Activated CD8-positive, alpha-beta T cell treated with anti-CD3 and anti-CD28 coated beads for 36 hours (primary cell): ENCODE results near the gene NRROS. TPM values are rescaled to one million over a fixed set of nuclear protein-coding genes. Genes with fewer than 3 reads are reported as not detected.

Experiments
- ATAC-seq: fragments of 200-7000 bp; cut with Tn5 transposase; one replicate; pipeline ENCODE4 v1.10.0; 2021; ENCODE audit warnings: mild to moderate bottlenecking, moderate library complexity
- CTCF ChIA-PET: fragments of 350-600 bp; sonication (Branson Sonifier 250); formaldehyde crosslinking; loops from one replicate; lab custom pipeline; 2021; ENCODE audit warnings: antibody characterized with exemption; lab: Charles Lee
- POLR2A ChIA-PET: fragments of 350-600 bp; sonication (Branson Sonifier 250); formaldehyde crosslinking; loops from one replicate; lab custom pipeline; 2021; ENCODE audit warnings: antibody characterized with exemption; lab: Charles Lee
- DNase-seq: peaks from one replicate; pipeline ENCODE4 v3.0.0-alpha.2; 2020
- H3K27ac Mint-ChIP-seq: one replicate; pipeline ENCODE4 v1.8.0; 2021; ENCODE audit warnings: mild to moderate bottlenecking, mixed read lengths
- H3K27me3 Mint-ChIP-seq: one replicate; pipeline ENCODE4 v1.8.0; 2021; ENCODE audit warnings: mixed read lengths
- H3K36me3 Mint-ChIP-seq: one replicate; pipeline ENCODE4 v1.8.0; 2021; ENCODE audit warnings: low read depth, mixed read lengths
- H3K4me1 Mint-ChIP-seq: one replicate; pipeline ENCODE4 v1.8.0; 2021; ENCODE audit warnings: low read depth, mixed read lengths
- H3K4me3 Mint-ChIP-seq: one replicate; pipeline ENCODE4 v1.8.0; 2021; ENCODE audit warnings: mild to moderate bottlenecking, moderate library complexity, mixed read lengths
- H3K9me3 Mint-ChIP-seq: one replicate; pipeline ENCODE4 v1.8.0; 2021; ENCODE audit warnings: mixed read lengths
- intact Hi-C: fragments of 100-400 bp; cut with micrococcal nuclease; formaldehyde crosslinking; loops from one replicate; pipeline ENCODE4 v1.10.0; 2022
- total RNA-seq, 2 experiments: library from RNA; stranded (reverse); gene quantifications; one replicate each; pipeline ENCODE4 v1.2.3, GENCODE V29; 2021
- TF ChIP-seq, protein P1 (sequence below): fragments of 200-600 bp; IDR thresholded peaks from one replicate; pipeline ENCODE4 v1.8.0; 2022; ENCODE audit warnings: antibody characterized with exemption, mild to moderate bottlenecking

The NRROS gene
- total RNA-seq, 2 experiments from 2014 or later, result 24.2 to 26.5 TPM

DNA sequence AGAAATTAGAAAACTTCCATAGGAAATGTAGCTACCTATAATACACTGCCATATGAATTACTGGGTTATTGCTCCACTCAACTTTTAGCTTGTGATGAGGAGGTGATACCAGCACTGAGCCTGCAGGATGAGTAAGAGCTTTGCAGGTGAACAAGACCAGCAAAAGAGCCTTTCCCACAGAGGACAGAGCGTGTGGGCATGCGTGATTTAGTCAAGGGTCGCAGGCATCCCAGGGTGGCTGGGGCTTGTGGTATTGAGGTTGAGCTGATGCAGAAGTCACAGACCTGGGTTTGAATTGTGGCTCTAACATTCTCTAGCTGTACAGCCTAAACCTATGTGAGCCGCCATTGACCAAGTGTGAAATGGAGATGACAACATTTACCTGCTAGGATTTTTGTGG lies 5.6 kb downstream of the NRROS start:
- TF ChIP-seq, protein P1, sequence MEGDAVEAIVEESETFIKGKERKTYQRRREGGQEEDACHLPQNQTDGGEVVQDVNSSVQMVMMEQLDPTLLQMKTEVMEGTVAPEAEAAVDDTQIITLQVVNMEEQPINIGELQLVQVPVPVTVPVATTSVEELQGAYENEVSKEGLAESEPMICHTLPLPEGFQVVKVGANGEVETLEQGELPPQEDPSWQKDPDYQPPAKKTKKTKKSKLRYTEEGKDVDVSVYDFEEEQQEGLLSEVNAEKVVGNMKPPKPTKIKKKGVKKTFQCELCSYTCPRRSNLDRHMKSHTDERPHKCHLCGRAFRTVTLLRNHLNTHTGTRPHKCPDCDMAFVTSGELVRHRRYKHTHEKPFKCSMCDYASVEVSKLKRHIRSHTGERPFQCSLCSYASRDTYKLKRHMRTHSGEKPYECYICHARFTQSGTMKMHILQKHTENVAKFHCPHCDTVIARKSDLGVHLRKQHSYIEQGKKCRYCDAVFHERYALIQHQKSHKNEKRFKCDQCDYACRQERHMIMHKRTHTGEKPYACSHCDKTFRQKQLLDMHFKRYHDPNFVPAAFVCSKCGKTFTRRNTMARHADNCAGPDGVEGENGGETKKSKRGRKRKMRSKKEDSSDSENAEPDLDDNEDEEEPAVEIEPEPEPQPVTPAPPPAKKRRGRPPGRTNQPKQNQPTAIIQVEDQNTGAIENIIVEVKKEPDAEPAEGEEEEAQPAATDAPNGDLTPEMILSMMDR, result no peak
- Mint-ChIP-seq H3K4me1 (peaks cover 57% of the 10 kb centered on the region), H3K9me3 (no peaks in the 10 kb centered on the region), H3K27ac (peak overlapping the region; percentile 22), H3K36me3 (peaks cover 45% of the 10 kb centered on the region), H3K4me3 (no peak overlapping the region), H3K27me3 (no peaks in the 10 kb centered on the region)
- no peak for ATAC-seq
- intact Hi-C loops, result no loop called here
- CTCF ChIA-PET, result interaction anchor here (0.6 to 1.9 kb wide), 6 partner anchors 13 to 158 kb away, joined by 3 to 15 read pairs (median 4); no protein-coding TSS in a partner anchor
- POLR2A ChIA-PET, result interaction anchor here (0.9 to 1.5 kb wide), 5 partner anchors 13 to 32 kb away, joined by 3 to 5 read pairs (median 3); no protein-coding TSS in a partner anchor
- peak; percentile 53 for DNase-seq

DNA sequence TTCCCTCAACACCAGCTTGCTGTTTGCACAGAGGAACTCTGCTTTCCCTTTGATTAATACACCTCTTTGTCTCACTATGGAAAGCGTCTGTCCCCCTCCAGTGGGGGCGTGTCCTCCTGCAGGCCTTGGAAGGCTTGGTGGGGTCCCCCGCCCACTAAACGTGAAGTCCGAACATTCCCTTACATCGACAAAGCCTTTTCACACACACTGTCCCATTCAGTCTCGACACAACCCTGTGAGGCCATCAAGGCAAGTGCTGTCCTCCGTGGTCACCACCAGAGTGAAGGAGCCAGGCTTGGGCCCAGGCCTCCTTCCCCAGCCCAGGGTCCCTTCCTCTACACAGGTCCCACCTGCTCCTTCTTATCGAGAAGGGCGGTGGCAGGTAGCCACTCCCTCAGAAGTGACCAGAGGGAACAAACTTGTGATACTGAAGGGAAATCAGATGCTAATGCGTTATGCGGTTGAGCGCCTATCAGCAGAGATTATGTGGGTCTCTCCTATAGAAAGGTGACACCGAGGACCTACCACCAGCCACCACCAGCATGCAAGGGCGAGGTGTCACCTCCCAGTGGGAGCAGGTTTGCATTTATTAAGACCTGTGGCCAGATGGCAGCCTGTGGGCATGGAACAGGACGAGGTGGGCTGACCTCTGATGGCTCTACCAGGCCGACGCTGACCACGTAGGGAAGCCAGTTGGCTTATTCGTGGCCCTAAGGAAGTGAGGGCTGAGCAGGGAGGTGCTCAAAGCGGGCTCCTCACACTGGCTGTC lies 6.6 kb downstream of the NRROS start:
- no peaks in the 10 kb centered on the region for H3K9me3 Mint-ChIP-seq
- no peak for ATAC-seq
- POLR2A ChIA-PET, result interaction anchor here (0.9 to 1.5 kb wide), 5 partner anchors 14 to 33 kb away, joined by 3 to 5 read pairs (median 3); no protein-coding TSS in a partner anchor
- H3K4me3 Mint-ChIP-seq, result no peak overlapping the region
- TF ChIP-seq, protein P1, result no peak
- H3K36me3 Mint-ChIP-seq, result peaks cover 39% of the 10 kb centered on the region
- H3K27me3 Mint-ChIP-seq, result no peaks in the 10 kb centered on the region
- intact Hi-C loops, result no loop called here
- H3K4me1 Mint-ChIP-seq, result peaks cover 55% of the 10 kb centered on the region
- CTCF ChIA-PET, result interaction anchor here (0.6 to 1.9 kb wide), 4 partner anchors 14 to 159 kb away, joined by 3 to 15 read pairs (median 5); no protein-coding TSS in a partner anchor
- no peak for DNase-seq
- no peak overlapping the region for H3K27ac Mint-ChIP-seq

DNA sequence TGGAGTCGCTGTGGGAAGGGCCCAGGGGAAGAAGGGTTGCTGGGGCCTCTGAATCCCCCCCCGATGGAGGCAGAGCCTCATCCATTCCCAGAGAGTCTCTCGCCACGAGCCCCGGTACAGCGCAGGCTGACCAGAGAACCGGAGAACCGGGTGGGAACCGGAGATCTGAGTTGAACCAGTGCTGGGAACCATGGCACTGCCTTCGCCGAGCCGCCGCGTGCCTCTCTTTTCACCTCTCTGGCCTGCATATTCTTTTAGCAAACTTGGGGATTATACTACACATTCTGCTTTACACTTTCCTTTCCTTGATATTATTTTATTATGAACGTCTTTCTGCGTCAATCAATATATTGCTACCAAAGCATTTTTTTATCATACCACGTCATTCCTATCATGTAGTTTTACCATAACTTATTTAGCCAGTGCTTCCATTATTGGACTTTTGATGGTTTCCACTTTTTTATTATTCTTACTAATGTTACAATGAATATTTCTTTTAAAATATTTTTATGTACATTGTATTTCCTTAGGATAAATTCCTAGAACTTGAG lies 7.2 kb downstream of the NRROS start:
- H3K4me3 Mint-ChIP-seq, result no peak overlapping the region
- H3K4me1 Mint-ChIP-seq, result peaks cover 55% of the 10 kb centered on the region
- no peak for DNase-seq
- H3K27ac Mint-ChIP-seq, result no peak overlapping the region
- intact Hi-C loops, result no loop called here
- POLR2A ChIA-PET, result no interaction called here
- CTCF ChIA-PET, result no interaction called here
- no peak for ATAC-seq
- no peaks in the 10 kb centered on the region for H3K27me3 Mint-ChIP-seq
- TF ChIP-seq, protein P1, result no peak
- no peaks in the 10 kb centered on the region for H3K9me3 Mint-ChIP-seq
- H3K36me3 Mint-ChIP-seq, result peaks cover 37% of the 10 kb centered on the region

DNA sequence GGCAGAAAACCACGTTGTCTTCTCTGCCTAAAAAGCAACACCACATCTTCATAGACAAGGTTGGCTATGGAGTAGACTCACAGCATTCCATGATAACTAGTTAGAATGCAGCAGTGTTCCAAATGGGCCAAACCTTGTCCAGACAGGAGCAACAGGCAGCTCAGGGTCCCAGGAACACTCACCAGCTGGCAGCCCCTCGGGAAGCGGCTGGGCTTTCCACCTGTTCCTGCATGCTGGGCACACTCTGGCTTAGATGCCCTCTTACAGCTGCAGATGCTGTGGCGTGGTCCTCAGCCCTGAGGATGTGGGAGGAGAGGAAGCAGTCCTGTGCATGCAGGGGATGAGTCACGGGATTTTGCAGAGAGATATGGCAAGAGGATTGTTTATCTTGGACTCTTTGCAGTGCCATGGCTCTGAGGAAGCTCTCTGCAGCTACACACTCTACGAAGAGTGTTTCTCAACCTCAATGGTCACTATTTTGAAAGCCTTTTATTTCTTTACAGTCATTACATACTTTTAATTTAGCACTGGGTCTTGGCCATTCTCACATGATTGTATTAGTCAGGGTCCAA lies 11.3 kb downstream of the NRROS start:
- Mint-ChIP-seq H3K27ac (no peak overlapping the region), H3K4me1 (peaks cover 33% of the 10 kb centered on the region), H3K36me3 (peaks cover 12% of the 10 kb centered on the region), H3K4me3 (no peak overlapping the region), H3K27me3 (no peaks in the 10 kb centered on the region), H3K9me3 (no peaks in the 10 kb centered on the region)
- ATAC-seq (no peak), DNase-seq (no peak)
- ChIA-PET POLR2A (interaction anchor here (0.8 to 2.2 kb wide), 2 partner anchors 9 to 45 kb away, joined by 3 to 8 read pairs; no protein-coding TSS in a partner anchor), CTCF (interaction anchor here (0.9 to 1.0 kb wide), 3 partner anchors 34 to 41 kb away, joined by 3 to 4 read pairs (median 3); no protein-coding TSS in a partner anchor)
- intact Hi-C loops, result no loop called here
- TF ChIP-seq, protein P1, result no peak
